ENCODE measurements around the gene KLHDC7B. TPM values are rescaled to one million over a fixed set of nuclear protein-coding genes. Genes with fewer than 3 reads are reported as not detected.

Gene KLHDC7B
- total and polyA plus RNA-seq, 2 of the 13 experiments (the other 11 are each of a cell fraction or from before 2014, with no cell fraction given) = 0.11 TPM; not detected in 1

DNA sequence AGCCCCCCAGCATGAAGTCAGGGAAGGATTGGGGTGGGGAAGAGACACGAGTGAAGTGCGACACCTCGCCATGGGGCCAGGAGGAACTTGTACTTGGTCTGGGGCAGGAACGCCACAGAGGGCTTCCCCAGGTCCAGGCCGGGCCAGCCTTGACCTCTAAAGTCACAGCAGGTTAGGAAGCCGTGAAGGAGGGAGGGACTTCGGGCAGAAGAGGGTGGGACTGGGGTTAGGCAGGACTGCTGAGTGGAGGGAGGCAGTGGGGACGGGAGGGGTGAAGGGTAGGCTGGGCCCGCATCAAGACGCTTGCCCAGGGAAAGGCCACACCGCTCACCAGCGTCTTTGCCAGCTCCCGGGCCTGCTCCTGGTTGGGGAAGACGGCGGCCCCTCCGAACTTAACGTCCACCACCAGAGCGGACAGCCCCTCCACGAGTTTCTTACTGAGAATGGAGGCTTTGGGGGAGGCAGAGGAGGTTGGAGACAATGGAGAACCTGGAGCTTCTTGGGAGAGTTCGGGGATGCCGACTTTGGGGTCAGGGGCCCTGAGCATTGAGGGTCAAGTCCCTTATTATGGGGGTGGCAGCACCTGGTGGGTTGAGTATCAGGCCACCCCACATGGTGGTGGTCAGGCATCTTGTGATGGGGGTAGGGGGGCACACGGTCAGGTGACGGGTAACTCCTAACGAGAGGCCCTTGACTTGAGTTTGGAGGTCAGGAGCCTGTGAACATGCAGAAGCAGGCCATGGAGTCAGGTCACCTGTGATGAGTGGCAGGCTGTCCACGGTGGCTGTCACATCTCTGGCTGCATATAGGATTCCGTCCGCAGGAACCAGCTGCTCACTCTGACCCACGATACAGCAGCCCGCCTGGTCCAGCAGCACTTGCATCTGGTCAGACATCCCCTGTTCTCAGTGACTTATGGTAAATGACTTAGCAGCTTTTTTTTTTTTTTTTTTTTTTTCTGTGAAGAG, 18.6 kb upstream of the KLHDC7B start (continued):
- TF ChIP-seq PTBP1 (IDR thresholded peaks at IDR 0.05; ENCODE audit: low read depth, low read length, poor library complexity, severe bottlenecking) (no peak), ARNT (IDR thresholded peaks at IDR 0.05) (no peak), KMT2B (CRISPR knock-in tag; IDR thresholded peaks at IDR 0.05) (no peak), SRF (IDR thresholded peaks at IDR 0.05; ENCODE audit: low read depth, low read length) (no peak), RCOR2 (CRISPR knock-in tag; IDR thresholded peaks at IDR 0.05) (no peak), TCF12 (IDR thresholded peaks at IDR 0.05) (no peak), TCF12 (CRISPR knock-in tag; IDR thresholded peaks at IDR 0.05) (no peak), DDIT3 (CRISPR knock-in tag; IDR thresholded peaks at IDR 0.05) (no peak), ZNF83 (CRISPR knock-in tag; IDR thresholded peaks at IDR 0.05; ENCODE audit: borderline replicate concordance) (no peak), CHD2 (IDR thresholded peaks at IDR 0.05; ENCODE audit: low read depth, low read length) (no peak), RXRB (CRISPR knock-in tag; IDR thresholded peaks at IDR 0.05; ENCODE audit: borderline replicate concordance) (peak; percentile 75), ZNF124 (CRISPR knock-in tag; IDR thresholded peaks at IDR 0.05) (0 out of 2 replicates have a peak, but pooled peaks have one; percentile 58), ZNF556 (CRISPR knock-in tag; IDR thresholded peaks at IDR 0.05; ENCODE audit: borderline replicate concordance) (no peak), ZFP90 (CRISPR knock-in tag; IDR thresholded peaks at IDR 0.05; ENCODE audit: borderline replicate concordance) (0 out of 2 replicates have a peak, but pooled peaks have one; percentile 5), ARID2 (CRISPR knock-in tag; IDR thresholded peaks at IDR 0.05; ENCODE audit: borderline replicate concordance) (0 out of 2 replicates have a peak, but pooled peaks have one; percentile 54), ATF7 (IDR thresholded peaks at IDR 0.05) (no peak), ATF7 (CRISPR knock-in tag; IDR thresholded peaks at IDR 0.05) (no peak), DMAP1 (CRISPR knock-in tag; IDR thresholded peaks at IDR 0.05) (peak; percentile 51; the same call in 1 of the 2 replicates), KLF12 (CRISPR knock-in tag; IDR thresholded peaks at IDR 0.05; ENCODE audit: borderline replicate concordance) (no peak), RFX3 (CRISPR knock-in tag; IDR thresholded peaks at IDR 0.05) (no peak), ZNF501 (CRISPR knock-in tag; IDR thresholded peaks at IDR 0.05) (0 out of 2 replicates have a peak, but pooled peaks have one; percentile 90), NFIB (CRISPR knock-in tag; IDR thresholded peaks at IDR 0.05; ENCODE audit: borderline replicate concordance) (no peak), ZBTB7A (CRISPR knock-in tag; IDR thresholded peaks at IDR 0.05) (no peak), RFX1 (IDR thresholded peaks at IDR 0.05) (no peak), THAP7 (CRISPR knock-in tag; IDR thresholded peaks at IDR 0.05) (no peak), ZNF383 (CRISPR knock-in tag; IDR thresholded peaks at IDR 0.05; ENCODE audit: borderline replicate concordance) (0 out of 2 replicates have a peak, but pooled peaks have one; percentile 22), MZF1 (CRISPR knock-in tag; IDR thresholded peaks at IDR 0.05; ENCODE audit: borderline replicate concordance) (no peak), BRD4 (CRISPR knock-in tag; IDR thresholded peaks at IDR 0.05) (no peak), SOX5 (CRISPR knock-in tag; IDR thresholded peaks at IDR 0.05; ENCODE audit: borderline replicate concordance) (peak; percentile 46; the same call in 1 of the 2 replicates), HMG20B (CRISPR knock-in tag; conservative IDR thresholded peaks at IDR 0.05) (no peak)
- TF ChIP-seq, protein P1, sequence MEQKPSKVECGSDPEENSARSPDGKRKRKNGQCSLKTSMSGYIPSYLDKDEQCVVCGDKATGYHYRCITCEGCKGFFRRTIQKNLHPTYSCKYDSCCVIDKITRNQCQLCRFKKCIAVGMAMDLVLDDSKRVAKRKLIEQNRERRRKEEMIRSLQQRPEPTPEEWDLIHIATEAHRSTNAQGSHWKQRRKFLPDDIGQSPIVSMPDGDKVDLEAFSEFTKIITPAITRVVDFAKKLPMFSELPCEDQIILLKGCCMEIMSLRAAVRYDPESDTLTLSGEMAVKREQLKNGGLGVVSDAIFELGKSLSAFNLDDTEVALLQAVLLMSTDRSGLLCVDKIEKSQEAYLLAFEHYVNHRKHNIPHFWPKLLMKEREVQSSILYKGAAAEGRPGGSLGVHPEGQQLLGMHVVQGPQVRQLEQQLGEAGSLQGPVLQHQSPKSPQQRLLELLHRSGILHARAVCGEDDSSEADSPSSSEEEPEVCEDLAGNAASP (CRISPR knock-in tag; IDR thresholded peaks at IDR 0.05; ENCODE audit: borderline replicate concordance) = peak; percentile 56; the same call in 1 of the 2 replicates
